Hematopoietic multipotent progenitor cell treated with erythropoietin and hydrocortisone succinate and interleukin-3 and kit ligand, for 6 days (in vitro differentiated cells): Measurements from ENCODE around the gene TMEM176A.

Experiments used
- DNase-seq: peaks from one replicate; pipeline ENCODE4 v3.0.0-alpha.2; 2015

The TMEM176A gene

DNA sequence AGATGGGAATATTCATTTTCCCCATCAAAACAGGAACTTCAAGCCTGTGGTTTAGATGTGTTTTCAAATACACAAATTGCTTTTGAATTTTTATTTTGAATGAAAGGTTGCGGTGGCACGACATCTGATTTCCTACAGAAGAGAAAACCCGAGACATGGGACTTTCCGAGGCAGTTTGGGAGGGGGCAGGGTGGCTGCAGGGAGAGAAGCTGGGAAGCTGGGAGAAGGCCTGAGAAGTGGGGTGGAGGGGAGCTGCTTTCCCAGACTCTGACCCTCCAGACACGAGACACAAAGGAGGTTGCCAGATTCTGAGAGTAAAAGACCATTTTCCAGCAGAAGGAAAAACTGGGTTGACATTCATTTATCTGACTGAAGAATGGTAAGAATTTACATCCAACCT, 19.6 kb downstream of the TMEM176A start:
- no peak for DNase-seq

DNA sequence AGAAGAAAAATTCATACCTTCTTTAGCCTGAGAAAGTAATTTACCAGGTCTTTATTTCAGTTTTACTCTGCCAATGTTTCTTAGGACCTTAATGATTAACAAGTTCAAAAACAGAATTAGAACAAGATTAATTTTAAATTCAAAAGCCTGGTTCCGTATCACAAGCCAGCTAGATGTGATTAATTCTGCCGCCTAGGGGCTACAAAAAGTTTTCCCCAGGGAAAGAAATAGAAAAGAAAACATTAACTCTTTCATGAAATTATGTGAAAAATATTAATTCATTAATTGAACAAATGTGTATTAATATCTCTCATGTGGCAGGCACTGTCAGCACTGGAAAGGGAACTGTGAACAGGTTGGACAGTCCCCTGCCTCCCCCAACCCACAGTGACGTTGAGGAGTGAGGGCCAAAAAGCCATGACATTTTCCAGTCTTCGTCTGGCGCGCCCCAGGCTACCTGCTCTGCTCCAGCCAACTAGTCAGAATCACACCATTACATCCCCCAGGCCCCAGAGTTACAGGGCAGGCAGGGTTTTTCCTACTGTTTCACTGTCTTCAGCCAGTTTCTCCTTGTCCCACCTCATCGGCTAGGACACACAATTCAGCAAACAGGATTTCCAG, 20.1 kb downstream of the TMEM176A start:
- no peak for DNase-seq

GRCh38 chr7:150823043-150823442, 22.5 kb downstream of the TMEM176A start:
- DNase-seq: no peak

DNA sequence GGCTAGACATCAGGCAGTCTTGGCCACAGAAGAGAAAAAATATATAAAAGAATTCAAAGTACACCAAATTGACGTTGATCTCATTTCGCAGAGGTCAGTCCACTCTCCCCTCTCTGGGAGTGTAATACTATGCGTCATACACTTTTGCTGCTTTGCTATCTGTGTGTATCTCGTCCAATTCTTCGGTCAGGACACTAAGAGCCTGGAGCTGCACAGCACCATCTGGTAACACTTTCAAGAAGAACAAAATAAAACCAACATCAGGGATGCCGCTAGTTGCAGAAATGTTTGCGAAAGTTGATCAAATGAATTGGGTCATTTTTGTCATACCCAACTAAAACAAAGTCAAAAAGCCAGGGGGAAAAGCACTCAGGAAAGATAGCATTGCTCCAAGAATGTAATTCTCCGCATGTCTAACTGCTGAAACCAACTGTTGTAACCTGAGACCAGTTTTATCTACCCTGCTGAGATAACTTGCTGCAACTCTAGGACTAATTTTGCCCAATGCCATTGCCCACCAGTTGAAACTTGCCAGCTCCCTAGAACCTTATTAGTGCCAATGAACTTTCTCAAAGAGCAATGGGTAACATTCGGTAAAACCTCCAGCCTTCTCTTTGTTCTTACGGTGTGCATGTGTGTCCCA, 23.0 kb downstream of the TMEM176A start:
- DNase-seq: no peak

GRCh38 chr7:150824379-150825177, 24.0 kb downstream of the TMEM176A start:
- no peak for DNase-seq

GRCh38 chr7:150826061-150826849, 25.7 kb downstream of the TMEM176A start:
- no peak for DNase-seq

DNA sequence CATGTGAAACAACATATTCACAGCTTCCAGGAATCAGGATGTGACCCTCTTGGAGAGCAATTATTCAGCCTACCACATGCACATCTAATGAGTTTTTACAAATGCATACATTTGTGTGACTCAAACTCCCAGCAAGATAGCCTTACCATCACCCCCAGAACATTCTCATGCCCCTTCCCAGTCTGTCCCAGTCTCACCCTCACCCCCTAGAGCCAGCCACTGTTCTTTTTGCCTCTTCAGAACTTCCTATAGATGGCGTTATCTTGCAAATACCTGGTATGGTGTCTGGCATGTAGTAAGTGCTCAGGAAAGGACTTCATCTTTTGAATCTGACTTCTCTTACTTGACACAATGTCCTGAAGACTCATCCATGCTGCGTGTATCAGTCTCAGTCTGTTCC, 27.8 kb downstream of the TMEM176A start:
- DNase-seq: no peak

- DNase-seq: no peak
These were observed 28.9 kb downstream of the TMEM176A start for GRCh38 chr7:150829426-150829825.

GRCh38 chr7:150830937-150831336, 30.4 kb downstream of the TMEM176A start:
- no peak for DNase-seq

- no peak for DNase-seq
These were observed 31.3 kb downstream of the TMEM176A start for GRCh38 chr7:150831851-150832250.

DNA sequence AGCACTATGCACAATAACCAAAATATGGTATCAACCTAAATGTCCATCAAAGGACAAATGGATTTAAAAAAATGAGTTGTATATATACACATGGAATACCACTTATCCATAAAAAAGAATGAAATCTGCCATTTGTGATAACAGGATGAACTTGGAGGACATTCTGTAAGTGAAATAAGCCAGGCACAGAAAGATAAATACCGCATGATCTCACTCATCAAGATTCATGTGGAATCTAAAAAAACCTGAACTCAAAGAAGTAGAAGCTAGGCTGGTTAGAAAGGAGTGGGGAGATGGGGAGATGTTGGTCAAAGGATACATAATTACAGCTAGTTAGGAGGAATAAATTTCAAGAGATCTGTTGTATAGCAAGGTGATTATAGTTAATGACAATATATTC, 34.5 kb downstream of the TMEM176A start:
- DNase-seq: no peak

DNA sequence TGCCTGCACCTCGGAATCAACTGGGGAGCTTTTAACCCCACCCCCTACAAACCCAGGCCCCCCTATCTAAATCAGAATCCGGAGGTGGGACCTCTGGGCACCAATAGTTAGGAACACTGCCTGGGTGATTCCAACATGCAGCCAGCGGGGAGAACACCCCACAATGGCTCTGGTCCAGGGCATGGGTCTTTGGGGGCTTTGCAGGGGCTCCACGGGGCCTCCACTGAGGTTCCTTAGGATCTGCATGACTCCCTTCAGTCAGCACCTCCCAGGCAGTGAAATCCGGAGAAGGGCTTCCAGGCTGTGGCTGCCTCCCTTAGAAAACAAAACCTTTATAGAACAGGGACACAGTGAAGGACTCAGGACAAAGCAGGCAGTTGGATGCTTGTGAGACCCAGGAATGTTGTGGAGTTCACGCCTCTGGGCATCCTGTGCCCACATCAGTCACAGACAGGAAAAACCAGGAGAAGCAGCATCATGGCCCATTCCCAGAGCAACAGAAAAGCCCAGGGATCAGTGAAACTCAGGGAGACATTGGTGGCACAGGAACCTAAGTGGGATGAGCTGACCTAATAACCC, 35.2 kb downstream of the TMEM176A start:
- DNase-seq: no peak

DNA sequence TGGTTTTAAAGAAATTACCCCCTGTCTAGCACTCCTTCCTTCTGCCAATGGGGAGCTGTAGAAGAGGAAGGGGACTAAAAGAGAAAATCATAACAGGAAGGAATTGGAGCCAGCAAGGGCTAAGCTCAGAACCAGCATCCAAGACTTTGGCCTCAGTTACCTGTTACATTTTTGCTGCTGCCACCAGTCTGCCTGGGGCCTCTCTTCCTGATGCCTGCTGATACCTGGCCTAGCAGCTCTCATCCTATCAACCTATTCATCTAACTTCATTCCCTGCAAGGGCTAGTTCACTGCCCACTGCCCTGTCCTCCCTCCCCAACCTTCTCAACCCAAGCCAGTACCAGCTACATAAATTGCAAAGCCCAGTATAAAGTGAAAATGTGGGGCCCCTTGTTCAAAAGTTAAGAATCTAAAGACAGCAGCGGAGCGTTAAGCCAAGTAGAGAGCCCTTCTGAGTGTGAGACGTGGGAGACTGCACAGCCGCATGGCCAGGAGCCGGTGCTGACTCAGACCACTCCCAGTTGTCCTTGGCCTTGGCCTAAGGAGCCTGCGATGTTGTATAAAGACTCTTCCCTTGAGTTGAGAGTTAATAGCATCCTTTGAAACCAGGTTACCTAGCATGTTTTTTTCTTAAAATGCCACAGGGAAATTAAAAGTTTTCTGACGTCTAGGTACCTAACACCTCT, 38.5 kb downstream of the TMEM176A start:
- no peak for DNase-seq

DNA sequence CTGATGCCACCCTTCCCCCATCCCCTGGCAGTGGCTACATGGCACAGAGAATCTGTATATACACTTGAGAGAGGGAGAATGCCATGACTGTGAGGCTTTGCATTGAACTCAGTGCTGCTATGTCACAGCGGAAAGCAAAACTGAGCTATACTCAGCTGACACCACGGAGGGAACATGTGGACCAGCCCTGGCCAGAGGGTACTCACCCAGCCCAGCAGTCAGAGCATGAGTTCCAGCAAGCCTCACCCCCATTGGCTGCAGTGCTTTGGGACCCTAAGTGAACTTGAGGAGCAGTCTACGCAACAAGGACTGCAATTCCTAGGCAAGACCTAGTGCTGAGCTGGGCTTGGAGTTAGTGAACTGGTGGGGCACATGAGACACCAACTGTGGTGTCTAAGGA, 41.4 kb downstream of the TMEM176A start:
- no peak for DNase-seq

DNA sequence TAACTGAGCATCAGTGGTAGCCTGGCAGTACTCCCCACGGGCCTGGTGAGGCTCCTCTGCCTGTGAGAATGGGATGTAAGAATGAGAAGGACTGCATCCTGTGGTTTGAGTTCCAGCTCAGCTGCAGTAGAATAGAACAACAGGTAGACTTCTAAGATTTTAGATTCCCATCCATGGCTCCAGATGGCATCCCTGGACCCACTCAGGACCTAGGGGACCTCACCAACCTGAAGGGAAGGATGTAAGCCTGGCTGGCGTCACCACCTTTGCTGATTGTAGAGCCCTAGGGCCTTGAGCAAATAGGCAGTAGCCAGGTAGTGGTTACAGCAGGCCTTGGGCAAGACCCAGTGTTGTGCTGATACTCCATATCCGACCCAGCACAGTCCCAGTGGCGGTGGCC, 42.1 kb downstream of the TMEM176A start:
- no peak for DNase-seq

- DNase-seq: no peak
These were observed 44.9 kb downstream of the TMEM176A start for GRCh38 chr7:150845421-150845861.

DNA sequence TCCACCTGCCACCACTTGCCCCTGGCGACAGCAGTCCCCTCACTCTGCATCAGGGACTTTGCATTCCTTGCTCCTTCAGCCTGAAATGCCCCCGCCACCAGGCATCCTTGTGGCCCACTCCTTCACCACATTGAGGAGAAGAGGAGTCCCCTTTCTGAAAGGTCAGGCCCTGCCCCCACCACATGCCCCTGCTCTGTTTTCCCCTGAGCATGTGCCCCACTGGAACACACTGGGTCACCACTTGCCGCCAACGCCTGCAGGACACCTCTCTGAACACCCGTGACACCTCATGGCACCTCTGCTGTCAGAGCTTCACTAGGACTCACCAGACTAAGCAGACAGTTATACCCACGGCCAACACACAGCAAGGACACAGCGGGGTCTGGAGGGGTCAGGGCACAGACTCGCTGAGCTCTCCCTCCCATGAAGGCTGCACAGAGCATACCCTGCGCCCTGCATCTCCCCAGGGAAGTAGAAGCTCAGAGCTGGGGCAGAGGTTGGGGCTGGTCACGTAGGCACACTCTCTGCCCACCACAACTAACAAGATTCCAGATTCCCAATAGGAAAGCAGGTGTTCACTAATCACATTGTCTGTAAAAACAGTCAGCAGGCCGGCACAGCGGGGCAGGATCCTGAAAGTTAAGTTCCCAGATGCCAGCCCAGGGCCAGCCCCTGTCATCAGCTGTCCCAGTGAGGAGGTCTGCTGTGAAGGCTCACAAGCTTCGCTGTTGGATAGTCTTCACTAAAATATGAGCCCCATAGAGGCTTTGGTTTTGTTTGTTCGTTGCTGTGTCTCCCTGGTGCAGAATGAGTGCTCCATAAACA, 45.9 kb downstream of the TMEM176A start:
- no peak for DNase-seq

DNA sequence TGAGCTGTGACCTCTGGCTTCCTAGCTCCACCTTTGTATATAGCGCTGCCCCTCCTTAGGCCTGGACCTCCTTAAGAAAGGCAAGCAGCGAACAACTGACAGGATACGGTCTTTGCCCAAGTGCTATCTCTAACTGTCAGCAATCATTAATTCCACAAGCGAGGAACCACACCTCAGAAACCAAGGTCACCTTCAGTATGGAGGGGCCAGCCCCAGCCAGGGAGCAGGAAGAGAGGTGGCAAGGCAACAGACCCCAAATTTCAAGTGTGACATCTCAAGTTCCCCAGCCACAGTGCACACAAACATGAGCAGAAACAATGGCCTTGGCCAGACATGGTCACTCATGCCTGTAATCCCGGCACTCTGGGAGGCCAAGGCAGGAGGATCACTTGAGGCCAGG, 47.0 kb downstream of the TMEM176A start:
- no peak for DNase-seq

DNA sequence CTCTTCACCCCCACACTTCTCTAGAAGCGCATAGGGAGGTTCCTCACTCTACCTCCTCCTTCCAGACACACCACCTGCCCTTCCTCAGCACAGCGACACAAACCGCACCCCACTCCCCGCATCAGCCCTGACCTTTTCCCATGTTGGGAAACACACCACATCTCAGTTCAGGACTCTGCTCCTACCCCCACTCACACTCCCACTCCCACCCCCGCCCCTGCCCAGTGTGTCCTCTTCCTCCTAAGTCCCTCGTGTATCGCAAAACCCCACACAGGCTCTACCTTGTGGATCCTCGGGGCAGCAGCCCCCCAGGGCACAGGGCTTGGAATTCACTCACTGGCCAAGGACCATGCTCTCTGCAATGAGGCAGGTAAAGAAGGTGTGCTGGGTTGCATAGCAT, 47.5 kb downstream of the TMEM176A start:
- no peak for DNase-seq

DNA sequence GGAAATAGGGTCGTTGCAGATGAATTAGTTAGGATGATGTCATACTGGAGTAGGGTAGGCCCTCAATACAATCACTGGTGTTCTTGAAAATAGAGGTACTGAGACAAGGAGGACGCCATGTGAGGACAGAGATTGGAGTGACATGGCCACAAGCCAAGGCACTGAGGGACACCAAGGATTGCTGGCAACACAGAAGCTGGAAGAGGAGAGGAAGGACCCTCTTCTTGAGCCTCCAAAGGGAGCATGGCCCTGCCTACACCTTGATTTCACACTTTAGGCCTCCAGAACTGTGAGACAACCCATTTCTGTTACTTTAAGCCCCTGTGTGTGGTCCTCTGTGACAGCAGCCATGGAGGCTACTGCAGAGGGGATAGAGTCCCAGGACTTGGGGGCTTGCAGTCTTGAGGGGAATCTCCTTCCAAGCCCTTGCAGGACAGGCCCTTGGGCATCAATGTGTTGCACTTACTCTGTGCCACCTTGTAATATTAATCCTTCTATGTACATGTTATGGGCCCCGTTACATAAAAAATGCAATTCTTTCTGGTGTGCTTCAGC, 48.1 kb downstream of the TMEM176A start:
- DNase-seq: no peak

DNA sequence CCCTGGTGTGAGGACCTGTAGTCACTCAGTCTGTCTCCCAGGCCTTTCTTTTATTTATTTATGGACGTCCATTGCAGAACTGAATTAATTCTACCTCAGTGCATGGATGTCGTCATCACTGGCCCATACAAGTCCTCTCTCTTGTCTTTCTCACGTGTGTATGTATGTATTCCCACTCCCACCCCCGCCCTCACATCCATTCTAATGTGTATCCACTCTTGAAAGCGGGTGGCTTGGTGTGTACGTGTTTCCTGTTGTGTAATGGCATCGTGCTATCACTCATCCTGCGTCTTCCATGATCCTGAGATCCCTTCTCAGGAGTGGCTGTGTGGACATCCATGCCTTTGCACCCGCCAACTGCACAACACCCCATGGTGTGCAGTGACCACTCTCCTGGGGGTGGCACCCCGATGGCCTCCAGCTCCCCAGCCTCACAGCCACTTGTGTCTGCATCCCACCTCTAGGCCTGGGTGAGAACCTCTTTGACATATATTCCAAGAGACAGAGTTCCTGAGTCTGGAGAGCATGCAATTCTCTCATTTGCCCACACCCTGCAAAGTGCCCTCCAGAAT, 48.7 kb downstream of the TMEM176A start:
- DNase-seq: no peak
